A673 (cell line): ENCODE measurements around the gene KRTAP5-2. TPM values are rescaled to one million over a fixed set of nuclear protein-coding genes. Genes with fewer than 3 reads are reported as not detected.
"Not testable (repeated sequence)": the region's sequence is repeated elsewhere in the genome, so short reads cannot be mapped to it uniquely, and the experiment has no call there.

Experiments used
- Bru-seq: library from RNA; stranded (reverse); fragments of 400-500 nt; gene quantifications from one replicate; lab custom pipeline; 2021; lab: Mats Ljungman, UMichigan
- BruChase-seq, 2 experiments: library from RNA; stranded (reverse); fragments of 400-500 nt; gene quantifications; one replicate each; lab custom pipeline; 2021; lab: Mats Ljungman, UMichigan
- BruUV-seq: library from RNA; stranded (reverse); fragments of 400-500 nt; replicated peaks from 2 replicates; lab custom pipeline; 2021; lab: Mats Ljungman, UMichigan
- CTCF ChIA-PET: fragments of 300-600 bp; sonication (Branson Sonifier 250); formaldehyde crosslinking; loops from one replicate; lab custom pipeline; 2022; ENCODE audit warnings: antibody characterized with exemption; lab: Charles Lee
- POLR2A ChIA-PET: fragments of 300-600 bp; sonication (Branson Sonifier 250); formaldehyde crosslinking; loops from one replicate; lab custom pipeline; 2022; ENCODE audit warnings: antibody characterized with exemption; ENCODE audit not compliant: low non-redundant PET; lab: Charles Lee
- DNase-seq: peaks from one replicate; pipeline ENCODE4 v3.0.0-alpha.2; 2015; ENCODE audit warnings: low spot score
- H3K27ac ChIP-seq: fragments of 200-600 bp; sonication (generic); 2 replicates; pipeline ENCODE4 v1.5.1; 2016; ENCODE audit warnings: mixed run types, low read depth, mild to moderate bottlenecking, mixed read lengths, antibody characterized with exemption, low read length; ENCODE audit not compliant: poor library complexity, severe bottlenecking
- H3K27me3 ChIP-seq: fragments of 200-600 bp; sonication (generic); replicated peaks from 2 replicates; pipeline ENCODE4 v1.6.1; 2017; ENCODE audit warnings: mixed run types, low read depth, mild to moderate bottlenecking, mixed read lengths, antibody characterized with exemption, low read length; ENCODE audit not compliant: insufficient read depth, poor library complexity
- H3K36me3 ChIP-seq: fragments of 200-600 bp; sonication (generic); 2 replicates; pipeline ENCODE4 v1.6.1; 2016; ENCODE audit warnings: mixed run types, mild to moderate bottlenecking, mixed read lengths, antibody characterized with exemption, low read length; ENCODE audit not compliant: insufficient read depth, poor library complexity, severe bottlenecking
- H3K4me1 ChIP-seq: fragments of 200-600 bp; sonication (generic); 2 replicates; pipeline ENCODE4 v1.6.1; 2017; ENCODE audit warnings: mixed run types, mild to moderate bottlenecking, mixed read lengths, antibody characterized with exemption, low read length; ENCODE audit not compliant: insufficient read depth, poor library complexity, severe bottlenecking
- H3K4me3 ChIP-seq: fragments of 200-600 bp; sonication (generic); 2 replicates; pipeline ENCODE4 v1.5.1; 2016; ENCODE audit warnings: low read depth, mixed run types, mild to moderate bottlenecking, mixed read lengths, low read length; ENCODE audit not compliant: poor library complexity, severe bottlenecking
- H3K9me3 ChIP-seq: fragments of 200-600 bp; sonication (generic); 2 replicates; pipeline ENCODE4 v1.6.1; 2016; ENCODE audit warnings: mixed run types, low read depth, mild to moderate bottlenecking, mixed read lengths, antibody characterized with exemption, low read length; ENCODE audit not compliant: poor library complexity, severe bottlenecking
- CTCF ChIP-seq: fragments of 300-800, 200-600 bp; sonication (generic); conservative IDR thresholded peaks from 2 replicates; pipeline ENCODE4 v1.5.1; 2017; ENCODE audit warnings: low read depth, mild to moderate bottlenecking, antibody characterized with exemption, low read length, moderate library complexity, mixed read lengths
- EZH2 ChIP-seq: fragments of 200-600 bp; sonication (generic); IDR thresholded peaks from 2 replicates; pipeline ENCODE4 v1.6.1; 2017; ENCODE audit warnings: borderline replicate concordance, low read depth, mild to moderate bottlenecking, mixed read lengths, antibody characterized with exemption, low read length; ENCODE audit not compliant: poor library complexity, severe bottlenecking
- intact Hi-C: fragments of 100-400 bp; cut with micrococcal nuclease; formaldehyde crosslinking; loops from one replicate; pipeline ENCODE4 v1.10.0; 2022; ENCODE audit not compliant: unreplicated experiment
- long read RNA-seq: library from polyadenylated mRNA; stranded (forward); transcript quantifications from one replicate; pipeline ENCODE4 v2.0.0, GENCODE V29; 2022
- total RNA-seq: library from RNA; stranded (reverse); gene quantifications from 2 replicates; pipeline ENCODE4 v1.2.3, GENCODE V29; 2021

The KRTAP5-2 gene
- total RNA-seq (not detected in 2 replicates), Bru-seq, nascent RNA (not detected), BruChase-seq, experiment 1, labeled RNA remaining after a 2-hour chase (not detected), BruChase-seq, experiment 2, labeled RNA remaining after a 6-hour chase (not detected)
- long read RNA-seq, result 0 reads

- Histone ChIP-seq H3K27me3 (peaks cover 11% of the 10 kb centered on the region), H3K36me3 (no peaks in the 10 kb centered on the region), H3K9me3 (no peaks in the 10 kb centered on the region), H3K4me1 (no peaks in the 10 kb centered on the region), H3K27ac (no peak within 1 kb of the TSS), H3K4me3 (no peak within 1 kb of the TSS)
- ChIA-PET POLR2A (no interaction called here), CTCF (no interaction called here)
- intact Hi-C loops, result no loop called here
- TF ChIP-seq CTCF (no peak), EZH2 (no peak)
- no peak for DNase-seq
- no TSS peak for BruUV-seq
Measured at GRCh38 chr11:1597994-1598380, at the start of gene KRTAP5-2. Gene KRTAP5-2, minus strand, starts transcription at chr11:1598294. Its CDS starts 44 bp downstream, at chr11:1598250.

- DNase-seq, H3K4me3 ChIP-seq, H3K27ac ChIP-seq, H3K4me1 ChIP-seq, CTCF ChIA-PET, H3K36me3 ChIP-seq, BruUV-seq, H3K9me3 ChIP-seq, intact Hi-C loops, H3K27me3 ChIP-seq: not testable (repeated sequence)
- POLR2A ChIA-PET, result interaction anchor here (0.7 kb wide), 1 partner anchor 11 kb away, joined by 14 read pairs; no protein-coding TSS in a partner anchor
Measured at GRCh38 chr11:1646540-1646939, 48.4 kb upstream of the KRTAP5-2 start.

GRCh38 chr11:1645357-1645821, 47.3 kb upstream of the KRTAP5-2 start:
- intact Hi-C loops, result no loop called here
- H3K9me3 ChIP-seq, result no peaks in the 10 kb centered on the region
- no peak for DNase-seq
- no TSS peak for BruUV-seq
- TF ChIP-seq EZH2 (no peak), CTCF (no peak)
- H3K36me3 ChIP-seq, result no peaks in the 10 kb centered on the region
- no peaks in the 10 kb centered on the region for H3K27me3 ChIP-seq
- CTCF ChIA-PET, result no interaction called here
- POLR2A ChIA-PET, result no interaction called here
- H3K4me1 ChIP-seq, result no peaks in the 10 kb centered on the region
- no peak overlapping the region for H3K4me3 ChIP-seq
- no peak overlapping the region for H3K27ac ChIP-seq
